RWPE1 (cell line): ENCODE data around the gene ARRDC2.

Source experiments
- CTCF ChIA-PET: fragments of 350-600 bp; sonication (Branson Sonifier 250); formaldehyde crosslinking; extraction: SDS; loops from one replicate; lab custom pipeline; 2021; lab: Yijun Ruan, JAX
- POLR2A ChIA-PET: fragments of 400-600 bp; formaldehyde crosslinking; extraction: SDS; loops from one replicate; lab custom pipeline; 2020; ENCODE audit warnings: antibody characterized with exemption; ENCODE audit not compliant: low non-redundant PET; lab: Yijun Ruan, JAX
- DNase-seq: peaks from one replicate; pipeline ENCODE4 v3.0.0; 2012; ENCODE audit warnings: low spot score
- H3K27ac ChIP-seq: fragments of 450-650 bp; 2 replicates; pipeline ENCODE4 v1.5.1; 2017
- CTCF ChIP-seq: fragments of 450-650 bp; conservative IDR thresholded peaks from 2 replicates; pipeline ENCODE4 v1.5.1; 2017; ENCODE audit warnings: low read depth, mild to moderate bottlenecking

The ARRDC2 gene

GRCh38 chr19:18007044-18007916 is 690 bp upstream of the ARRDC2 start:
- ChIA-PET CTCF (interaction anchor here (0.6 to 1.6 kb wide), 11 partner anchors 12 to 453 kb away, joined by 3 to 13 read pairs (median 4); no protein-coding TSS in a partner anchor), POLR2A (no interaction called here)
- DNase-seq, result peak; percentile 79
- TF ChIP-seq CTCF, result peak; percentile 99
- H3K27ac ChIP-seq, result peak overlapping the region; percentile 78

GRCh38 chr19:18008814-18009213 is 844 bp downstream of the ARRDC2 start:
- POLR2A ChIA-PET, result interaction anchor here (1.0 kb wide), 1 partner anchor 44 kb away, joined by 3 read pairs; no protein-coding TSS in a partner anchor
- TF ChIP-seq CTCF, result no peak
- peak overlapping the region; percentile 78 for H3K27ac ChIP-seq
- CTCF ChIA-PET, result no interaction called here
- no peak for DNase-seq

GRCh38 chr19:18009412-18010066 is 1.6 kb downstream of the ARRDC2 start:
- CTCF ChIA-PET, result no interaction called here
- TF ChIP-seq CTCF, result no peak
- H3K27ac ChIP-seq, result peak overlapping the region; percentile 78
- DNase-seq, result no peak
- POLR2A ChIA-PET, result no interaction called here

- DNase-seq, result no peak
- ChIA-PET POLR2A (interaction anchor here (0.6 kb wide), 1 partner anchor 27 kb away, joined by 5 read pairs; no protein-coding TSS in a partner anchor), CTCF (interaction anchor here (0.7 kb wide), 1 partner anchor 101 kb away, joined by 3 read pairs; no protein-coding TSS in a partner anchor)
- H3K27ac ChIP-seq, result peak overlapping the region; percentile 78; the same call in 1 of the 2 replicates
- TF ChIP-seq CTCF, result no peak
Measured at GRCh38 chr19:18010149-18010548, 2.2 kb downstream of the ARRDC2 start.

- DNase-seq, result no peak
- CTCF ChIA-PET, result no interaction called here
- H3K27ac ChIP-seq, result peak overlapping the region; percentile 17
- POLR2A ChIA-PET, result no interaction called here
- TF ChIP-seq CTCF, result no peak
Measured at GRCh38 chr19:18013210-18014111, 5.5 kb downstream of the ARRDC2 start.
